ENCODE data around the gene MCM3.

MCM3 gene

GRCh38 chr6:52300489-52300931 is 16.0 kb upstream of the MCM3 start:
- no peak for DNase-seq

- DNase-seq: no peak
Observed at GRCh38 chr6:52299653-52300052, 15.1 kb upstream of the MCM3 start.

- no peak for DNase-seq
Observed at GRCh38 chr6:52297433-52297832, 12.9 kb upstream of the MCM3 start.

- DNase-seq: no peak
Observed at GRCh38 chr6:52293067-52293466, 8.5 kb upstream of the MCM3 start.

- DNase-seq: no peak
Observed at GRCh38 chr6:52288841-52289240, 4.3 kb upstream of the MCM3 start.

- no peak for DNase-seq
Observed at GRCh38 chr6:52288216-52288615, 3.7 kb upstream of the MCM3 start.

DNA sequence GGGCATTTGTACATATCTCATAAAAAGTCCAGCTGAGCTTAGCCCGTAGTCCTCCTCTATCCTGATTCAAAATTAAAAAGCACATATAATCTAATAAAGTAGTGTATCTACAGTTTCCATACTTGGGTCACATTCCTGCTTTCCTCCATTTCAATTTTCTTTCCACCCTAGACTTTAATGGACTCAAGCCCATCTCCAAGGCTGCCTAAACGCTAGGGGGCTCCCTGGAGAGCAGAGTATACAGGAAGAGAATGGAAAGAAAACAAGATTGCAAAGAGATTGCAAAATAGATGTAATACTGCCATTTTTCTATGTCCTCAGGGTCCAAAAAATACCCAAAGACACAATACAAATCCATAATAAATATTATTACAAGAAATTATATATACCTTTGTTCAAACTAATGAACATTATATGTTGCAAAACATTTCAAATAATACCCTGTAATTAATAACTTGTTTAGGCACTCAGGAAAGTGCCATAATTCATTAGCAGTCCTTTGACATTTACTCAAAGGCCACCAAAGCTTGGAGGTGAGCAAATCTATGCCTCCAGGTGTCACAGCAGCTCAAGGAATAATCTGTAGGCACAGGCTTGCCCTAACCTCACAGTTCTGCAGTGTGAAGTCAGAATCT is 2.4 kb upstream of the MCM3 start:
- DNase-seq: peak; percentile 45

GRCh38 chr6:52285177-52286068 is 881 bp upstream of the MCM3 start:
- DNase-seq: no peak

GRCh38 chr6:52284131-52284459 is 447 bp downstream of the MCM3 start:
- DNase-seq: no peak

GRCh38 chr6:52283111-52283510 is 1.4 kb downstream of the MCM3 start:
- no peak for DNase-seq

- DNase-seq: no peak
Observed at GRCh38 chr6:52276130-52276529, 8.4 kb downstream of the MCM3 start.

- no peak for DNase-seq
Observed at GRCh38 chr6:52271852-52272460, 12.6 kb downstream of the MCM3 start.

- peak; percentile 61 for DNase-seq
Observed at GRCh38 chr6:52263709-52264540, 20.6 kb downstream of the MCM3 start.

DNA sequence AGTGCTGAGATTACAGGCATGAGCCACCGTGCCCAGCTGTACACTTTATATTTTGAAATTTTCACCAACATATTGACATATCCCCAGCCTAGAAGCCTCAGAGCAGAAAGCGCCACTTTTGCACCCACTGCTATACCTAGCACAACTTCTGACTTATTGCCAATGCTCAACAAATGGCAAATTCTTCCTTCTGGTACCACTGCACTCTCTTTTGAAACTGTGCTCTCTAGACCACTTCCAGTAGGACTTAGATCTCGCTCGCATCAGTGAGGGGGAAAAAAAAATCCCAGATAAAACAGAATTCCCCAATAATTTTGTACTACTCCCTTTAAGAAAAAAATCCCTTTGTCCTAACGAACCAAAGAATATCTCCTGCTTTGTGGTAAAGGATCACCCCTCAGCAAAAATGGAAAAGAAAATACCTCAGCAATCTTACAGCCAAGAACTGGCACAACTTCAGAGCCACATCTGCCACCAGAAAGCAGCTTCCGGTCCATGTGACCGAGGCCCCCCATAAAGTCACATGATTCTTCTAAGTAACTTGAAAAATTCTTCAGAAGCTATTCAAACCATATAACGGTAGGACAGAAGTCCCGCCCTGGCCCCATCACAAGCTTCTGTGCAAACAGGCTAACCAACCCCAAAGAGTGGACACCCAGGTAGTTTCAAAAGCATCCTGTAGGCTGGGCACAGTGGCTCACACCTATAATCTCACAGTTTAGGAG is 21.8 kb downstream of the MCM3 start:
- no peak for DNase-seq

DNA sequence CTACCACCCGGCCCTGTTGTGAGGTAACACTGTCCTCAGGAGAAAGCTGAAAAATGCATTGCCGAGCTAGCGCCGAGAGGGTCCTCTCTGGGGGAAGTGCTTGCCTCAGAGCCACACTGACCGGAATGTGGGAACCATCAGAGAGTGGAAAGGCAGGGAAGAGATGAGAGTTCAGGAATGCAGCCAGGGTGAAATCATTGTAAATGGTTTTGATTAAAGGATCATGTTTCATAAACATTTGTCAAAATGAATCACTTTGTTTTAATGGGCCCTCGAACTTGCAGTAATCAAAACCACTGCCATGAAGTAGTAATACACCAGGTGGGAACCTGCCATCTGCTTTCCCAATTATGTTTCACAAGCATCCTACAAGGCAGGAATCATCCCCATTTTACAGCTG is 23.3 kb downstream of the MCM3 start:
- DNase-seq: no peak

DNA sequence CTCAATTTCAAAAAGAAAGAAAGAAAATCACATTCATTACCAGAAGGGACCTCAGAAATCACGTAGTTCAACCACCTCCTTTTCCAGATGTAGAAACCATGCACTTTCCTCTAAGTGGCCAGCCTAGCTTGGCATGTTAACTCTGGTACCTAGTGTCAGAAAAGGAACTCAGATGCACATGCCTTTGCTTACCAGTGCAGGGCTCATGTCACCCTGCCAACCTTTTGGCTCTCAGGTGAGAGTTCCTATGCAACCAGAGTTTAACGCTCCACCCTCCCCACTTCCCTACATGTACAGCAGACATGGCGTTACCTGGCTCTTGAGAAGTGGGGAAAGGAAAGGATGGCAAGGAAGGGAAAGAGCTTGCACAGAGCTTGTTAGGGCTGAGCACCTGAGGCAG is 23.9 kb downstream of the MCM3 start:
- DNase-seq: no peak

DNA sequence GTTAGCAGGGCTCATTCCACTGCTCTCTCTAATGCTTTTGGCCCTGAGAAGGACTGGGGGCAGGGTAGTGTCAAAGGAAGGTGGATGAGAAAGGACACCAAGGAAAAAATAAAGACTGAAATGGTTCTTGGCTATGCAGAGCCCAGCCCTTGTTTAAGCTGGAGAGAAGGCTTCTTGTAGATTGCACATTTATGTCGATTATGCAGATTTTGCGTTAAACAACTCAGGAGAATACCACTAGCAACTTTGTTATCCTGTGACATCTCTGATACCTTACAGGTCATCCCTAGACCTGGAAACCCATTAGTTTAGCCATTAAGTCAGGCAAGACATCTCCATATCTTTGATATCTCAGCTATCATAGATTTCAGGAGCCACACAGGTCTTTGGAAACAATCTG is 29.1 kb downstream of the MCM3 start:
- no peak for DNase-seq

DNA sequence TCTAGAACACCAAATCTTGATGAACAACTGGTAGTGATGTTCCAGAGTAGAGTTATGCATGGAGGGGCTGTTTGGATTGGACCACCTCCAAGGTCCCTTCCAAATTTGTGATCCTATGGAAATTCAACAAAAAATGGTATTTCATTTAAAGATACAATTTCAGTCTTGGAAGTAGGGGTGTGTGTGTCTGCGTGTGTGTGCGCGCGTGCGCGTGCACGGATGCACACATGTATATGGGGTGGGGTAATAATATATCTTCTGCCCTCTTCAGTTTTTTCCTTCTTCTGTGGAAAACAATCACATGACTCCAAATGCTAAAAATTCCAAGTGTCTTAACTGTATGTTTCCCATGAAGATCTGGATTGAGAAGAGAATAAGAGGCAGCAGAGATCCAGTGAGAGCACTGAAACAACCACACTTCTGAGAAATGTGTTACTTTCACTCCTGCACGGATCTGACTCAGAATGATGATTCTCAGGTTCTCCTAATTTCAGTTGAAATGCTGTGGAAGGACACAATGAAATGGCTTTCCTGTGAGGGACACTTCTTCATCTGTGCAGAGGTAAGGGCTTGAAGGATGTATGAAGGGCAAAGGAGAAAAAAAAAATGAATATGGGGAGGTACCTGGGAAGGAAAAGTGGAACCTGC is 29.7 kb downstream of the MCM3 start:
- DNase-seq: no peak

DNA sequence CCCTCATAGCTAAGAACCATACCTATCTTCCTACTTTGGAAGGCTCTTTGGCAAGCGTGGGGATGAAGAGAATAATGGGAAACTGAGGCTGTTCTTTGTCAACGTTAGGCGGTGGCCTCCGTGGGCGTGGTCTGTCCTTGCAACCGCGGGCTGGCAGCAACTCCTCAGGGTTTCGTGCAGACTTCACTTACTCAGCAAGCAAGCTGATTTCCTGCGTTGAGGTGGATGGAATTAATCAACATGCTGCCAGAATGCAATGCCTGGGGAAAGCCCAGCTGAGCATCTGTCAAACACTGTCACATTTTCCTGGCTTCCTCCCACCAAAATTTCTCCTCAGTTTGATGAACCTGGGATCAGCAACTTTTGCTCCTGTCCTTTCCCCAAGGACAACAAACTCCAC is 31.0 kb downstream of the MCM3 start:
- no peak for DNase-seq

- DNase-seq: no peak
Observed at GRCh38 chr6:52251113-52251512, 33.4 kb downstream of the MCM3 start.

- DNase-seq: no peak
Observed at GRCh38 chr6:52249078-52249477, 35.5 kb downstream of the MCM3 start.

DNA sequence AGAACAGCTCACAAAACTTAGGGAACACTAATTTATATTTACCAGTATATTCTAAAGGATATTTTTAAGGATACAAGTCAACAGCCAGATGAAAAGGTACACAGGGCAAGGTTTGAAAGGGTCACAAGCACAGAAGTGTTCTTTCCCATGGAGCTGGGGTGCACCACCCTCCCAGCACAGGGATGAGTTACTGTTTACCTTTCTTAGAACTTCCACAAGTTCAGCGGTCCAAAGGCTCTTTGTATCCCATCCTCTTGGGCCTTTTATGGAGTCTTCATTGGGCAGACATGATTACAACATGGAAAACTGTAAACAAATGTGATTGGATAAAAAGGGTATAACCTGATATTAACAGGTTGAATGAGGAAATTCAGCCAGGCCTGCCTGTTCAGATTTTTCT is 39.1 kb downstream of the MCM3 start:
- no peak for DNase-seq
